IMR-90 (cell line): Measurements from ENCODE around the gene PSMG4. TPM values are rescaled to one million over a fixed set of nuclear protein-coding genes. Genes with fewer than 3 reads are reported as not detected.

Source experiments
- ATAC-seq: fragments of 200-7000 bp; cut with Tn5 transposase; 2 replicates; pipeline ENCODE4 v1.9.1; 2020; ENCODE audit warnings: low read depth, mild to moderate bottlenecking, moderate library complexity
- BruUV-seq: library from RNA; stranded (reverse); fragments of 400-500 nt; replicated peaks from 2 replicates; lab custom pipeline; 2021; lab: Mats Ljungman, UMichigan
- CTCF ChIA-PET: fragments of 300-600 bp; formaldehyde crosslinking; extraction: SDS; loops from one replicate; lab custom pipeline; 2021; ENCODE audit warnings: antibody characterized with exemption; lab: Yijun Ruan, JAX
- POLR2A ChIA-PET: fragments of 300-600 bp; sonication (Branson Sonifier 250); formaldehyde crosslinking; loops from one replicate; lab custom pipeline; 2022; ENCODE audit warnings: antibody characterized with exemption; ENCODE audit not compliant: unreplicated experiment; lab: Charles Lee
- DNase-seq: peaks from one replicate; pipeline ENCODE4 v3.0.0; 2013
- H2AFZ ChIP-seq: replicated peaks from 2 replicates; pipeline ENCODE3; 2013; ENCODE audit warnings: low read length, mild to moderate bottlenecking; ENCODE audit not compliant: poor library complexity
- H2AK5ac ChIP-seq: 2 replicates; pipeline ENCODE4 v1.6.1; 2013; ENCODE audit warnings: low read depth, low read length, inconsistent platforms
- H2AK9ac ChIP-seq: replicated peaks from 2 replicates; pipeline ENCODE3; 2013; ENCODE audit warnings: mild to moderate bottlenecking, low read depth, low read length, moderate library complexity; ENCODE audit not compliant: poor library complexity
- H2BK120ac ChIP-seq: 2 replicates; pipeline ENCODE4 v1.6.1; 2013; ENCODE audit warnings: low read depth, low read length, inconsistent platforms
- H2BK15ac ChIP-seq: 3 replicates; pipeline ENCODE4 v1.6.1; 2013; ENCODE audit warnings: low read depth, low read length, inconsistent platforms
- H2BK20ac ChIP-seq: 2 replicates; pipeline ENCODE4 v1.6.1; 2013; ENCODE audit warnings: low read depth, mild to moderate bottlenecking, inconsistent platforms, low read length, moderate library complexity
- H2BK5ac ChIP-seq: 2 replicates; pipeline ENCODE4 v1.6.1; 2013; ENCODE audit warnings: mild to moderate bottlenecking, low read depth, low read length, inconsistent platforms; ENCODE audit not compliant: poor library complexity, severe bottlenecking
- H3K14ac ChIP-seq: replicated peaks from 2 replicates; pipeline ENCODE4 v1.6.1; 2013; ENCODE audit warnings: low read depth, low read length, inconsistent platforms
- H3K18ac ChIP-seq: 2 replicates; pipeline ENCODE4 v1.6.1; 2013; ENCODE audit warnings: low read depth, low read length, control low read depth
- H3K23ac ChIP-seq: 2 replicates; pipeline ENCODE4 v1.6.1; 2013; ENCODE audit warnings: low read depth, low read length, inconsistent platforms
- H3K27ac ChIP-seq: 2 replicates; pipeline ENCODE4 v1.5.1; 2013; ENCODE audit warnings: mild to moderate bottlenecking, control low read depth, low read length; ENCODE audit not compliant: insufficient read depth
- H3K27me3 ChIP-seq: 2 replicates; pipeline ENCODE4 v1.6.1; 2013; ENCODE audit warnings: low read length; ENCODE audit not compliant: control insufficient read depth, insufficient read depth
- H3K36me3 ChIP-seq: 2 replicates; pipeline ENCODE4 v1.6.1; 2013; ENCODE audit warnings: low read length, mixed read lengths; ENCODE audit not compliant: control insufficient read depth, insufficient read depth
- H3K4ac ChIP-seq: 2 replicates; pipeline ENCODE4 v1.6.1; 2013; ENCODE audit warnings: low read depth, low read length, inconsistent platforms
- H3K4me1 ChIP-seq: 2 replicates; pipeline ENCODE4 v1.6.1; 2013; ENCODE audit warnings: low read length, mixed read lengths; ENCODE audit not compliant: control insufficient read depth, insufficient read depth
- H3K4me2 ChIP-seq: 2 replicates; pipeline ENCODE4 v1.6.1; 2013; ENCODE audit warnings: low read depth, mild to moderate bottlenecking, control low read depth, low read length, moderate library complexity
- H3K4me3 ChIP-seq: 2 replicates; pipeline ENCODE4 v1.5.1; 2013; ENCODE audit warnings: low read depth, mild to moderate bottlenecking, control low read depth, low read length, moderate library complexity; ENCODE audit not compliant: insufficient read depth
- H3K56ac ChIP-seq: 2 replicates; pipeline ENCODE4 v1.6.1; 2013; ENCODE audit warnings: low read length, inconsistent platforms; ENCODE audit not compliant: insufficient read depth; ENCODE audit errors: extremely low read depth
- H3K79me1 ChIP-seq, 2 experiments: 2 replicates each; pipeline ENCODE4 v1.6.1; 2013; ENCODE audit warnings: low read length in 2 of 2, inconsistent platforms in 1 of 2, low read depth in 1 of 2
- H3K9ac ChIP-seq: 2 replicates; pipeline ENCODE4 v1.6.1; 2013; ENCODE audit warnings: low read depth, low read length, control low read depth
- H3K9me1 ChIP-seq: 2 replicates; pipeline ENCODE4 v1.6.1; 2013; ENCODE audit warnings: low read length, inconsistent platforms; ENCODE audit not compliant: insufficient read depth
- H3K9me3 ChIP-seq: 2 replicates; pipeline ENCODE4 v1.6.1; 2013; ENCODE audit warnings: low read length; ENCODE audit not compliant: control insufficient read depth, insufficient read depth
- H4K20me1 ChIP-seq: 2 replicates; pipeline ENCODE4 v1.6.1; 2013; ENCODE audit warnings: low read length, inconsistent platforms; ENCODE audit not compliant: insufficient read depth
- H4K5ac ChIP-seq: 2 replicates; pipeline ENCODE4 v1.6.1; 2013; ENCODE audit warnings: mild to moderate bottlenecking, low read depth, low read length, control low read depth
- H4K8ac ChIP-seq, 2 experiments: 2 replicates each; pipeline ENCODE4 v1.6.1; 2013; ENCODE audit warnings: low read depth in 2 of 2, low read length in 2 of 2, control low read depth in 1 of 2, inconsistent platforms in 1 of 2
- H4K91ac ChIP-seq: 2 replicates; pipeline ENCODE4 v1.6.1; 2013; ENCODE audit warnings: low read depth, low read length, inconsistent platforms; ENCODE audit not compliant: insufficient read depth
- BHLHE40 ChIP-seq: fragments of 150-350 bp; IDR thresholded peaks from 2 replicates; pipeline ENCODE4 v1.6.1; 2016; ENCODE audit warnings: mild to moderate bottlenecking, low read depth, low read length
- CEBPB ChIP-seq: IDR thresholded peaks from 2 replicates; pipeline ENCODE4 v1.6.1; 2012; ENCODE audit warnings: low read depth, low read length, improper control_type of control experiment
- CHD1 ChIP-seq: IDR thresholded peaks from 2 replicates; pipeline ENCODE4 v1.6.1; 2012; ENCODE audit warnings: low read depth, low read length, improper control_type of control experiment
- CTCF ChIP-seq: conservative IDR thresholded peaks from 2 replicates; pipeline ENCODE4 v1.5.1; 2012; ENCODE audit warnings: mild to moderate bottlenecking, low read depth, low read length, improper control_type of control experiment
- FOS ChIP-seq: fragments of 150-350 bp; IDR thresholded peaks from 2 replicates; pipeline ENCODE4 v1.6.1; 2016; ENCODE audit warnings: low read depth, low read length
- MAFK ChIP-seq: IDR thresholded peaks from 2 replicates; pipeline ENCODE4 v1.6.1; 2012; ENCODE audit warnings: low read depth, low read length, improper control_type of control experiment
- MAZ ChIP-seq: IDR thresholded peaks from 2 replicates; pipeline ENCODE4 v1.6.1; 2012; ENCODE audit warnings: low read depth, mild to moderate bottlenecking, low read length, improper control_type of control experiment, moderate library complexity, borderline replicate concordance
- MXI1 ChIP-seq: IDR thresholded peaks from 2 replicates; pipeline ENCODE4 v1.6.1; 2012; ENCODE audit warnings: low read depth, mild to moderate bottlenecking, low read length, moderate library complexity, borderline replicate concordance
- NFE2L2 ChIP-seq: fragments of 150-350 bp; IDR thresholded peaks from 2 replicates; pipeline ENCODE4 v1.6.1; 2016; ENCODE audit warnings: low read depth, mild to moderate bottlenecking, low read length
- POLR2A ChIP-seq: IDR thresholded peaks from 2 replicates; pipeline ENCODE4 v1.6.1; 2012; ENCODE audit warnings: mild to moderate bottlenecking, low read depth, low read length
- RAD21 ChIP-seq: IDR thresholded peaks from 2 replicates; pipeline ENCODE4 v1.6.1; 2012; ENCODE audit warnings: low read length, improper control_type of control experiment
- RCOR1 ChIP-seq: IDR thresholded peaks from 2 replicates; pipeline ENCODE4 v1.6.1; 2012; ENCODE audit warnings: mild to moderate bottlenecking, low read length, improper control_type of control experiment; ENCODE audit not compliant: insufficient replicate concordance
- RFX5 ChIP-seq: IDR thresholded peaks from 2 replicates; pipeline ENCODE4 v1.8.0; 2012; ENCODE audit warnings: low read depth, mild to moderate bottlenecking, low read length, moderate library complexity
- SMC3 ChIP-seq: fragments of 150-350 bp; IDR thresholded peaks from 2 replicates; pipeline ENCODE4 v1.6.1; 2016; ENCODE audit warnings: low read depth, mild to moderate bottlenecking, antibody characterized with exemption, low read length, moderate library complexity
- USF2 ChIP-seq: fragments of 150-350 bp; IDR thresholded peaks from 2 replicates; pipeline ENCODE4 v1.6.1; 2017; ENCODE audit warnings: mild to moderate bottlenecking, antibody characterized with exemption, low read length, low read depth
- WGBS, 2 experiments: methylation state at CpG; one replicate each; pipeline versions ENCODE4 v1.1.5 to v1.1.7; 2013; ENCODE audit warnings: missing lambda C conversion rate in 2 of 2; ENCODE audit not compliant: insufficient read length in 1 of 2; ENCODE audit errors: extremely low coverage in 2 of 2; 5-methylcytosine and 5-hydroxymethylcytosine counted together
- dilution Hi-C: fragments of 300-500 bp; cut with HindIII; formaldehyde crosslinking; loops from one replicate; pipeline ENCODE4 v1.14.3; 2018; ENCODE audit warnings: low sequenced_read_pairs; ENCODE audit not compliant: unreplicated experiment
- in situ Hi-C: fragments of 300-500 bp; cut with MboI; formaldehyde crosslinking; loops from 3 replicates; pipeline ENCODE4 v1.14.3; 2019; ENCODE audit warnings: low sequenced_read_pairs, inconsistent platforms, mixed read lengths
- intact Hi-C: fragments of 100-400 bp; cut with micrococcal nuclease; formaldehyde crosslinking; loops from 2 replicates; pipeline ENCODE4 v1.10.0; 2022
- polyA plus RNA-seq, 3 experiments: library from polyadenylated mRNA; depleted of rRNA; stranded (reverse); fragments of >200 nt; gene quantifications; 2 replicates each; pipeline ENCODE4 v1.2.3, GENCODE V29; 2012; ENCODE audit warnings: low replicate concordance in 1 of 3
- total RNA-seq: library from RNA; depleted of rRNA; stranded (reverse); fragments of >200 nt; gene quantifications from 2 replicates; pipeline ENCODE4 v1.2.3, GENCODE V29; 2012
- TF ChIP-seq, protein P1 (sequence below): fragments of 150-350 bp; IDR thresholded peaks from 2 replicates; pipeline ENCODE4 v1.6.1; 2016; ENCODE audit warnings: low read depth, mild to moderate bottlenecking, low read length, moderate library complexity, borderline replicate concordance

The PSMG4 gene
- total and polyA plus RNA-seq, 2 of the 4 experiments (the other 2 are of a cell fraction), result 5.6 to 13.4 TPM

DNA sequence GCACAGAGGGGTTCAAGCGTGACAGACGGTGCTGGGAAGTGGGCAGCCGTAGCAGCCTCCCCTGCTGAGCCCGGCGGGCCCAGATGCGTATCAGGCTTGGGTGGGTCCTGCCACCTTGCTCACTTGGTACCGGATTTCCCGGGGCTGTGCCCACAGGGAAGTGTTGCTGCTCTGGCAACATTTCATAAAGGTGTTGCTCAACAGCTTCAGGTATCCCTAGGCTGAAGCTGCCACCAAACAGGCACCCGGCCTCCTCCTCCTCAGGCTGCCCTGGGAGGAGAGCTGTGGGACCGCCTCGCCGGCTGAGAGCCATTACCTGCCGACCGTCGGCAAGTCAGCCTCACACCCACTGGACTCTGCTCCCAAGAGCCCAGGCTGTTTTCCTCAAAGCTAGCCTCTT lies 11.5 kb downstream of the PSMG4 start:
- WGBS, 2 experiments, result 100% methylated on average over 2 of the region's 15 CpGs; no CpG with 5 or more reads in 1 of the 2 experiments
- ChIA-PET CTCF (no interaction called here), POLR2A (interaction anchor here (0.5 kb wide), 2 partner anchors 12 to 465 kb away, joined by 3 read pairs; no protein-coding TSS in a partner anchor)
- in situ Hi-C loops, result loop anchor here (5.0 kb wide), 1 partner anchor 737 kb away; no protein-coding TSS in a partner anchor
- H3K14ac ChIP-seq, result no peak overlapping the region
- no peak overlapping the region for H3K18ac ChIP-seq
- H3K9me1 ChIP-seq, result peaks cover 2% of the 10 kb centered on the region; the same call in 1 of the 2 replicates
- no peak overlapping the region for H3K4me3 ChIP-seq
- dilution Hi-C loops, result no loop called here
- peaks cover 3% of the 10 kb centered on the region for H4K20me1 ChIP-seq
- peaks cover 17 to 35% of the 10 kb centered on the region in 2 experiments for H3K79me1 ChIP-seq
- no peaks in the 10 kb centered on the region for H3K27me3 ChIP-seq
- peaks cover 29% of the 10 kb centered on the region for H3K36me3 ChIP-seq
- H4K91ac ChIP-seq, result no peak overlapping the region
- no peak overlapping the region for H3K9ac ChIP-seq
- H3K9me3 ChIP-seq, result no peaks in the 10 kb centered on the region
- peaks cover 7% of the 10 kb centered on the region; the same call in 1 of the 2 replicates for H3K4me1 ChIP-seq
- no peak overlapping the region for H2AK5ac ChIP-seq
- no peak overlapping the region for H4K5ac ChIP-seq
- ATAC-seq, result no peak
- H2BK120ac ChIP-seq, result no peak overlapping the region
- TF ChIP-seq CHD1, result no peak
- TF ChIP-seq FOS, result no peak
- no peak for TF ChIP-seq NFE2L2
- TF ChIP-seq BHLHE40, result no peak
- TF ChIP-seq USF2, result no peak
- no peak for TF ChIP-seq MAFK
- TF ChIP-seq MAZ, result no peak
- TF ChIP-seq CEBPB, result no peak
- no peak for TF ChIP-seq MXI1
- TF ChIP-seq RAD21, result no peak
- TF ChIP-seq POLR2A, result no peak
- no peak for TF ChIP-seq CTCF
- no peak for TF ChIP-seq RFX5
- TF ChIP-seq SMC3, result no peak
- no peak for TF ChIP-seq RCOR1
- TF ChIP-seq, protein P1, sequence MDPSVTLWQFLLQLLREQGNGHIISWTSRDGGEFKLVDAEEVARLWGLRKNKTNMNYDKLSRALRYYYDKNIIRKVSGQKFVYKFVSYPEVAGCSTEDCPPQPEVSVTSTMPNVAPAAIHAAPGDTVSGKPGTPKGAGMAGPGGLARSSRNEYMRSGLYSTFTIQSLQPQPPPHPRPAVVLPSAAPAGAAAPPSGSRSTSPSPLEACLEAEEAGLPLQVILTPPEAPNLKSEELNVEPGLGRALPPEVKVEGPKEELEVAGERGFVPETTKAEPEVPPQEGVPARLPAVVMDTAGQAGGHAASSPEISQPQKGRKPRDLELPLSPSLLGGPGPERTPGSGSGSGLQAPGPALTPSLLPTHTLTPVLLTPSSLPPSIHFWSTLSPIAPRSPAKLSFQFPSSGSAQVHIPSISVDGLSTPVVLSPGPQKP, result no peak
- H2BK5ac ChIP-seq, result no peak overlapping the region
- H2BK20ac ChIP-seq, result no peak overlapping the region
- intact Hi-C loops, result no loop called here
- H4K8ac ChIP-seq, result no peak overlapping the region
- no peak for DNase-seq
- H2BK15ac ChIP-seq, result no peak overlapping the region
- no peak overlapping the region for H3K56ac ChIP-seq
- no peak overlapping the region for H3K4me2 ChIP-seq
- H3K27ac ChIP-seq, result no peak overlapping the region
- no TSS peak for BruUV-seq
- H2AK9ac ChIP-seq, result no peak overlapping the region
- no peak overlapping the region for H3K4ac ChIP-seq
- H2AFZ ChIP-seq, result no peak overlapping the region
- no peak overlapping the region for H3K23ac ChIP-seq
